A673 (cell line): ENCODE measurements around the gene ATP6V1D. TPM values are rescaled to one million over a fixed set of nuclear protein-coding genes. Genes with fewer than 3 reads are reported as not detected.

Experiments used
- BruUV-seq: library from RNA; stranded (reverse); fragments of 400-500 nt; replicated peaks from 2 replicates; lab custom pipeline; 2021; lab: Mats Ljungman, UMichigan
- CTCF ChIA-PET: fragments of 300-600 bp; sonication (Branson Sonifier 250); formaldehyde crosslinking; loops from one replicate; lab custom pipeline; 2022; ENCODE audit warnings: antibody characterized with exemption; lab: Charles Lee
- POLR2A ChIA-PET: fragments of 300-600 bp; sonication (Branson Sonifier 250); formaldehyde crosslinking; loops from one replicate; lab custom pipeline; 2022; ENCODE audit warnings: antibody characterized with exemption; ENCODE audit not compliant: low non-redundant PET; lab: Charles Lee
- DNase-seq: peaks from one replicate; pipeline ENCODE4 v3.0.0-alpha.2; 2015; ENCODE audit warnings: low spot score
- H3K27ac ChIP-seq: fragments of 200-600 bp; sonication (generic); 2 replicates; pipeline ENCODE4 v1.5.1; 2016; ENCODE audit warnings: mixed run types, low read depth, mild to moderate bottlenecking, mixed read lengths, antibody characterized with exemption, low read length; ENCODE audit not compliant: poor library complexity, severe bottlenecking
- H3K27me3 ChIP-seq: fragments of 200-600 bp; sonication (generic); replicated peaks from 2 replicates; pipeline ENCODE4 v1.6.1; 2017; ENCODE audit warnings: mixed run types, low read depth, mild to moderate bottlenecking, mixed read lengths, antibody characterized with exemption, low read length; ENCODE audit not compliant: insufficient read depth, poor library complexity
- H3K36me3 ChIP-seq: fragments of 200-600 bp; sonication (generic); 2 replicates; pipeline ENCODE4 v1.6.1; 2016; ENCODE audit warnings: mixed run types, mild to moderate bottlenecking, mixed read lengths, antibody characterized with exemption, low read length; ENCODE audit not compliant: insufficient read depth, poor library complexity, severe bottlenecking
- H3K4me1 ChIP-seq: fragments of 200-600 bp; sonication (generic); 2 replicates; pipeline ENCODE4 v1.6.1; 2017; ENCODE audit warnings: mixed run types, mild to moderate bottlenecking, mixed read lengths, antibody characterized with exemption, low read length; ENCODE audit not compliant: insufficient read depth, poor library complexity, severe bottlenecking
- H3K4me3 ChIP-seq: fragments of 200-600 bp; sonication (generic); 2 replicates; pipeline ENCODE4 v1.5.1; 2016; ENCODE audit warnings: low read depth, mixed run types, mild to moderate bottlenecking, mixed read lengths, low read length; ENCODE audit not compliant: poor library complexity, severe bottlenecking
- H3K9me3 ChIP-seq: fragments of 200-600 bp; sonication (generic); 2 replicates; pipeline ENCODE4 v1.6.1; 2016; ENCODE audit warnings: mixed run types, low read depth, mild to moderate bottlenecking, mixed read lengths, antibody characterized with exemption, low read length; ENCODE audit not compliant: poor library complexity, severe bottlenecking
- EZH2 ChIP-seq: fragments of 200-600 bp; sonication (generic); IDR thresholded peaks from 2 replicates; pipeline ENCODE4 v1.6.1; 2017; ENCODE audit warnings: borderline replicate concordance, low read depth, mild to moderate bottlenecking, mixed read lengths, antibody characterized with exemption, low read length; ENCODE audit not compliant: poor library complexity, severe bottlenecking
- intact Hi-C: fragments of 100-400 bp; cut with micrococcal nuclease; formaldehyde crosslinking; loops from one replicate; pipeline ENCODE4 v1.10.0; 2022; ENCODE audit not compliant: unreplicated experiment
- total RNA-seq: library from RNA; stranded (reverse); gene quantifications from 2 replicates; pipeline ENCODE4 v1.2.3, GENCODE V29; 2021
- TF ChIP-seq, protein P1 (sequence below): fragments of 300-800, 200-600 bp; sonication (generic); conservative IDR thresholded peaks from 2 replicates; pipeline ENCODE4 v1.5.1; 2017; ENCODE audit warnings: low read depth, mild to moderate bottlenecking, antibody characterized with exemption, low read length, moderate library complexity, mixed read lengths

Gene ATP6V1D
- total RNA-seq, 1 experiment from 2014 or later, result 122 TPM

GRCh38 chr14:67319142-67319541 lies 40.5 kb downstream of the ATP6V1D start:
- ChIA-PET CTCF (no interaction called here), POLR2A (interaction anchor here (0.6 kb wide), 1 partner anchor 27 kb away, joined by 3 read pairs; no protein-coding TSS in a partner anchor)
- Histone ChIP-seq H3K36me3 (peaks cover 89% of the 10 kb centered on the region), H3K4me3 (no peak overlapping the region), H3K27ac (no peak overlapping the region), H3K9me3 (no peaks in the 10 kb centered on the region), H3K4me1 (peaks cover 2% of the 10 kb centered on the region), H3K27me3 (no peaks in the 10 kb centered on the region)
- BruUV-seq, result no TSS peak
- no peak for DNase-seq
- intact Hi-C loops, result no loop called here
- no peak for TF ChIP-seq EZH2
- TF ChIP-seq, protein P1, sequence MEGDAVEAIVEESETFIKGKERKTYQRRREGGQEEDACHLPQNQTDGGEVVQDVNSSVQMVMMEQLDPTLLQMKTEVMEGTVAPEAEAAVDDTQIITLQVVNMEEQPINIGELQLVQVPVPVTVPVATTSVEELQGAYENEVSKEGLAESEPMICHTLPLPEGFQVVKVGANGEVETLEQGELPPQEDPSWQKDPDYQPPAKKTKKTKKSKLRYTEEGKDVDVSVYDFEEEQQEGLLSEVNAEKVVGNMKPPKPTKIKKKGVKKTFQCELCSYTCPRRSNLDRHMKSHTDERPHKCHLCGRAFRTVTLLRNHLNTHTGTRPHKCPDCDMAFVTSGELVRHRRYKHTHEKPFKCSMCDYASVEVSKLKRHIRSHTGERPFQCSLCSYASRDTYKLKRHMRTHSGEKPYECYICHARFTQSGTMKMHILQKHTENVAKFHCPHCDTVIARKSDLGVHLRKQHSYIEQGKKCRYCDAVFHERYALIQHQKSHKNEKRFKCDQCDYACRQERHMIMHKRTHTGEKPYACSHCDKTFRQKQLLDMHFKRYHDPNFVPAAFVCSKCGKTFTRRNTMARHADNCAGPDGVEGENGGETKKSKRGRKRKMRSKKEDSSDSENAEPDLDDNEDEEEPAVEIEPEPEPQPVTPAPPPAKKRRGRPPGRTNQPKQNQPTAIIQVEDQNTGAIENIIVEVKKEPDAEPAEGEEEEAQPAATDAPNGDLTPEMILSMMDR, result no peak

GRCh38 chr14:67317822-67318221 lies 41.8 kb downstream of the ATP6V1D start:
- no peak for DNase-seq
- no peak overlapping the region for H3K27ac ChIP-seq
- H3K36me3 ChIP-seq, result peaks cover 89% of the 10 kb centered on the region
- H3K4me3 ChIP-seq, result no peak overlapping the region
- CTCF ChIA-PET, result no interaction called here
- H3K4me1 ChIP-seq, result peaks cover 2% of the 10 kb centered on the region
- no peaks in the 10 kb centered on the region for H3K9me3 ChIP-seq
- intact Hi-C loops, result no loop called here
- TF ChIP-seq, protein P1, result no peak
- no peak for TF ChIP-seq EZH2
- no peaks in the 10 kb centered on the region for H3K27me3 ChIP-seq
- POLR2A ChIA-PET, result no interaction called here
- BruUV-seq, result no TSS peak

- TF ChIP-seq, protein P1, result no peak
- TF ChIP-seq EZH2, result no peak
- Histone ChIP-seq H3K9me3 (no peaks in the 10 kb centered on the region), H3K27me3 (no peaks in the 10 kb centered on the region), H3K4me1 (peaks cover 2% of the 10 kb centered on the region), H3K4me3 (no peak overlapping the region), H3K36me3 (peaks cover 54% of the 10 kb centered on the region), H3K27ac (no peak overlapping the region)
- intact Hi-C loops, result no loop called here
- POLR2A ChIA-PET, result no interaction called here
- no peak for DNase-seq
- CTCF ChIA-PET, result no interaction called here
- BruUV-seq, result no TSS peak
Measured at GRCh38 chr14:67313153-67313552, 46.5 kb downstream of the ATP6V1D start.
